Keratinocyte (primary cell): ENCODE data around the gene GRIK2. TPM values are rescaled to one million over a fixed set of nuclear protein-coding genes. Genes with fewer than 3 reads are reported as not detected.

Experiments used
- DNase-seq: peaks from one replicate; pipeline ENCODE4 v3.0.0-alpha.2; 2011; ENCODE audit warnings: low read depth, missing footprints, low spot score
- FAIRE-seq: peaks from 2 replicates; lab custom pipeline; 2011; peaks lifted over from hg19 to GRCh38; lab: Jason Lieb, UNC
- H2AFZ ChIP-seq: 2 replicates; pipeline ENCODE4 v1.6.0; 2012; ENCODE audit warnings: low read length, control low read depth, inconsistent platforms; ENCODE audit not compliant: control insufficient read depth
- H3K27ac ChIP-seq: 2 replicates; pipeline ENCODE4 v1.5.1; 2011; ENCODE audit warnings: low read length; ENCODE audit not compliant: control insufficient read depth, insufficient read depth
- H3K27me3 ChIP-seq: 3 replicates; pipeline ENCODE4 v1.6.0; 2011; ENCODE audit warnings: low read length; ENCODE audit not compliant: control insufficient read depth, insufficient read depth; ENCODE audit errors: extremely low read depth
- H3K36me3 ChIP-seq, 2 experiments: 2 replicates in 1 of 2; 3 replicates in 1 of 2; pipeline ENCODE4 v1.5.1; 2011; ENCODE audit warnings: low read length in 2 of 2, mild to moderate bottlenecking in 1 of 2; ENCODE audit not compliant: control insufficient read depth in 2 of 2, insufficient read depth in 2 of 2; ENCODE audit errors: extremely low read depth in 1 of 2
- H3K4me1 ChIP-seq: 3 replicates; pipeline ENCODE4 v1.5.1; 2011; ENCODE audit warnings: low read length; ENCODE audit not compliant: control insufficient read depth, insufficient read depth; ENCODE audit errors: extremely low read depth
- H3K4me2 ChIP-seq: 3 replicates; pipeline ENCODE4 v1.6.0; 2011; ENCODE audit warnings: low read depth, low read length; ENCODE audit not compliant: control insufficient read depth, insufficient read depth; ENCODE audit errors: extremely low read depth
- H3K4me3 ChIP-seq, 3 experiments: fragments of 200-600 bp in 1 of 3; sonication (generic) in 1 of 3; 2 replicates in 2 of 3; 3 replicates in 1 of 3; pipeline ENCODE4 v1.5.1; 2011 to 2016; ENCODE audit warnings: low read length in 3 of 3, mild to moderate bottlenecking in 3 of 3, control low read depth in 2 of 3, inconsistent platforms in 1 of 3, low read depth in 1 of 3, mixed read lengths in 1 of 3, mixed run types in 1 of 3, moderate library complexity in 1 of 3; ENCODE audit not compliant: control insufficient read depth in 2 of 3, insufficient read depth in 2 of 3; ENCODE audit errors: extremely low read depth in 1 of 3
- H3K79me2 ChIP-seq: 2 replicates; pipeline ENCODE4 v1.6.0; 2012; ENCODE audit warnings: low read length; ENCODE audit not compliant: control insufficient read depth, insufficient read depth
- H3K9ac ChIP-seq: 3 replicates; pipeline ENCODE4 v1.6.0; 2011; ENCODE audit warnings: low read length; ENCODE audit not compliant: control insufficient read depth, insufficient read depth; ENCODE audit errors: extremely low read depth
- H3K9me1 ChIP-seq: 3 replicates; pipeline ENCODE4 v1.6.0; 2011; ENCODE audit warnings: low read length; ENCODE audit not compliant: control insufficient read depth, insufficient read depth; ENCODE audit errors: extremely low read depth
- H3K9me3 ChIP-seq: 2 replicates; pipeline ENCODE4 v1.5.1; 2012; ENCODE audit warnings: low read depth, low read length; ENCODE audit not compliant: control insufficient read depth
- H4K20me1 ChIP-seq: 3 replicates; pipeline ENCODE4 v1.6.0; 2011; ENCODE audit warnings: low read length; ENCODE audit not compliant: control insufficient read depth, insufficient read depth; ENCODE audit errors: extremely low read depth
- EZH2 ChIP-seq: IDR thresholded peaks from one replicate; pipeline ENCODE4 v1.6.1; 2012; ENCODE audit warnings: inconsistent platforms, mild to moderate bottlenecking, low read length, moderate library complexity
- dilution Hi-C: fragments of 300-500 bp; cut with MboI; formaldehyde crosslinking; loops from one replicate; pipeline ENCODE4 v1.7.0; 2020; ENCODE audit warnings: low sequenced_read_pairs; ENCODE audit not compliant: extremely low pct_ligation_motif_present
- polyA plus RNA-seq, 5 experiments: library from polyadenylated mRNA; depleted of rRNA in 3 of 5; stranded (reverse) in 3 of 5; stranded (forward) in 1 of 5; unstranded in 1 of 5; fragments of >200 nt; gene quantifications; 1 replicate in 1 of 5; 2 replicates in 3 of 5; 3 replicates in 1 of 5; pipeline versions ENCODE4 v1.2.1 to v1.2.3, GENCODE V29; 2011 to 2012; ENCODE audit warnings: missing spikeins in 2 of 5, low read depth in 1 of 5, low replicate concordance in 1 of 5
- TF ChIP-seq, protein P1 (sequence below), 3 experiments: IDR thresholded peaks in 1 of 3; conservative IDR thresholded peaks in 1 of 3; optimal IDR thresholded peaks in 1 of 3; 2 replicates in 2 of 3; 3 replicates in 1 of 3; pipeline versions ENCODE3 to v1.5.1; 2011; ENCODE audit warnings: low read length in 3 of 3, mild to moderate bottlenecking in 3 of 3, moderate library complexity in 2 of 3, control low read depth in 1 of 3, inconsistent platforms in 1 of 3; ENCODE audit not compliant: insufficient read depth in 2 of 3; ENCODE audit errors: extremely low read depth in 1 of 3

The GRIK2 gene
- polyA plus RNA-seq, 1 donor (not counting 4 experiments of a cell fraction or from before 2014, with no cell fraction given), result 0.01 TPM

DNA sequence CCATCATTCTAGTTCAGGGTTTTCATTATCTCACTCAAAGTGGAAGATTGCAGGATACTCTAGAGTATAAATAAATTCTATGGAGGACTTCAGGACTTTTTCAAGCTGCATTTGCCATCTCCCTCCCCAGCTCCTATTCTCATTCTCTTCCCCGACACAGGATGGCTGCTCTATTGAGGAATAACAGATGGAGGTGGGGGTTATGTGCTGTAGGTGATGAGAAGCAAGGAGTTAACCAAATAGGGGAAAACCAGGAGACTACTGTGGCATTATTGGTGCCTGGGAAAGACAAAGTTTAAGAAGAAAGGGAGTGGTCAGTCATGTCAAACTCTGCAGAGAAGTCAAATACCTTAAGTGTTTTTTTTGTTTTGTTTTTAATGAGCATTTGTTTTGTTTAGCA lies 109.3 kb downstream of the GRIK2 start:
- Histone ChIP-seq H2AFZ (no peak overlapping the region), H3K27me3 (no peaks in the 10 kb centered on the region), H3K4me3 (no peak overlapping the region), H3K79me2 (no peaks in the 10 kb centered on the region), H3K36me3 (no peaks in the 10 kb centered on the region), H3K4me1 (no peaks in the 10 kb centered on the region), H3K4me2 (no peak overlapping the region), H3K9ac (no peak overlapping the region), H4K20me1 (no peaks in the 10 kb centered on the region), H3K9me1 (no peaks in the 10 kb centered on the region), H3K27ac (no peak overlapping the region), H3K9me3 (no peaks in the 10 kb centered on the region)
- no peak for DNase-seq
- dilution Hi-C loops, result no loop called here
- TF ChIP-seq EZH2, result no peak
- TF ChIP-seq, protein P1, sequence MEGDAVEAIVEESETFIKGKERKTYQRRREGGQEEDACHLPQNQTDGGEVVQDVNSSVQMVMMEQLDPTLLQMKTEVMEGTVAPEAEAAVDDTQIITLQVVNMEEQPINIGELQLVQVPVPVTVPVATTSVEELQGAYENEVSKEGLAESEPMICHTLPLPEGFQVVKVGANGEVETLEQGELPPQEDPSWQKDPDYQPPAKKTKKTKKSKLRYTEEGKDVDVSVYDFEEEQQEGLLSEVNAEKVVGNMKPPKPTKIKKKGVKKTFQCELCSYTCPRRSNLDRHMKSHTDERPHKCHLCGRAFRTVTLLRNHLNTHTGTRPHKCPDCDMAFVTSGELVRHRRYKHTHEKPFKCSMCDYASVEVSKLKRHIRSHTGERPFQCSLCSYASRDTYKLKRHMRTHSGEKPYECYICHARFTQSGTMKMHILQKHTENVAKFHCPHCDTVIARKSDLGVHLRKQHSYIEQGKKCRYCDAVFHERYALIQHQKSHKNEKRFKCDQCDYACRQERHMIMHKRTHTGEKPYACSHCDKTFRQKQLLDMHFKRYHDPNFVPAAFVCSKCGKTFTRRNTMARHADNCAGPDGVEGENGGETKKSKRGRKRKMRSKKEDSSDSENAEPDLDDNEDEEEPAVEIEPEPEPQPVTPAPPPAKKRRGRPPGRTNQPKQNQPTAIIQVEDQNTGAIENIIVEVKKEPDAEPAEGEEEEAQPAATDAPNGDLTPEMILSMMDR (optimal IDR thresholded peaks at IDR 0.05 in 1 of 3, IDR thresholded peaks at IDR 0.05 in 1 of 3, conservative IDR thresholded peaks at IDR 0.05 in 1 of 3; ENCODE audit: extremely low read depth in 1 of 3, insufficient read depth in 2 of 3, low read length in 3 of 3), result no peak
- no peak for FAIRE-seq

DNA sequence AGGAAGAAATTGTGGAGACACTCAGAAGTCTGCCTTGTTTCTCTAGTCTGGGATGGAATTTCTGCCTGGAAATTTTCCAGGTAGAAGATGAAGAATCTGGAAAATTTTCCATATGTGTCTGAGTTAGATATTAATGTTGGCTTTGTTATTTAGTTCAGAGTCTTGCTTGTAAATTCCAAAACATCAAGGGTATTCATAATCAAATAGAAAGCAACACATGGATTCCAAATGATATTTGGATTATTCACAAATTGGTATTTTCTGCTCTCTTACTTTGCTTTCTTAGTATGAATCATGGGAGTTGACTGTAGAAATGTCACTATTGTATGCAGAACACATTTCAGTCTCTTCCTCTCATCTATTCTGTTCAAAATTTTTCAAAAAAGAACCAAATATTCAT lies 116.0 kb downstream of the GRIK2 start:
- FAIRE-seq (no peak), DNase-seq (no peak)
- no peaks in the 10 kb centered on the region for H3K4me1 ChIP-seq
- H3K4me3 ChIP-seq, result no peak overlapping the region
- no peaks in the 10 kb centered on the region for H3K9me1 ChIP-seq
- no peak overlapping the region for H2AFZ ChIP-seq
- no peak overlapping the region for H3K4me2 ChIP-seq
- no peaks in the 10 kb centered on the region for H4K20me1 ChIP-seq
- H3K9ac ChIP-seq, result no peak overlapping the region
- no peaks in the 10 kb centered on the region for H3K36me3 ChIP-seq
- no peaks in the 10 kb centered on the region for H3K27me3 ChIP-seq
- no peaks in the 10 kb centered on the region for H3K79me2 ChIP-seq
- TF ChIP-seq, protein P1 (optimal IDR thresholded peaks at IDR 0.05 in 1 of 3, IDR thresholded peaks at IDR 0.05 in 1 of 3, conservative IDR thresholded peaks at IDR 0.05 in 1 of 3; ENCODE audit: extremely low read depth in 1 of 3, insufficient read depth in 2 of 3, low read length in 3 of 3), result no peak
- TF ChIP-seq EZH2, result no peak
- no peaks in the 10 kb centered on the region for H3K9me3 ChIP-seq
- dilution Hi-C loops, result no loop called here
- H3K27ac ChIP-seq, result no peak overlapping the region
